ELF-1 (cell line): Measurements from ENCODE around the gene OBP2A.
"Not testable (repeated sequence)": the region's sequence is repeated elsewhere in the genome, so short reads cannot be mapped to it uniquely, and the experiment has no call there.

ENCODE experiments used
- DNase-seq: peaks from one replicate; pipeline ENCODE4 v3.0.0-alpha.2; 2016; ENCODE audit warnings: low read depth, low spot score

The OBP2A gene

DNA sequence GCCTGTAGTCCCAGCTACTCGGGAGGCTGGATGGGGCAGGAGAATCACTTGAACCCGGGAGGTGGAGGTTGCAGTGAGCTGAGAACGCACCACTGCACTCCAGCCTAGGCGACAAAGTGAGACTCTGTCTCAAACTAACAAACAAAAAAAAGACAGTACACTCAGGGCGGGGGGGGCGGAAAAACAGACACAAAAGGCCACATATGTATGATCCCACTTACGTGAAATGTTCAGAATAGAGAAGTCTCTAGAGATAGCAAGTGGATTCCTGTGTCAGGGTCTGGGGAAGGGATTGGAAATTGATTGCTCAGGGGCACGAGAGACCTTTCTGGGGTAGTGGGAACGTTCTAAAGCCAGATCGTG, 33.7 kb upstream of the OBP2A start:
- DNase-seq, result no peak

DNA sequence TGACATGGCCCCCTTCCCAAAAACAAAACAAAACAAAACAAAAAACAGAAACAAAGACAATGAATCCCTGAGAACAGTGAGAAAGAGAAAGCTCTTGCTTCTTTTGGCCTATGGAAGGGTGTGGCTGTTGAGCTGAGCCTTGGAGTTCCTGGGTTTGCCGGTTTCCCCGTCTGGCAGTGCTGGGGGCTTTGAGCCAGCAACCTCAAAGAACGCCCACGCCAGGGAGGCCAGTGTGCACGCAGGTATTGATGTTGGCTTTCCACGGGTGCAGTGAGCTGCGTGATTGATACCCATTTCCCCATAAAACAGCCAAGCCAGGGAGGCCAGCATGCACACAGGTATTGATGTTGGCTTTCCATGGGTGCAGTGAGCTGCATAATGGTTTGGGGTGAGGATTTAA, 33.0 kb upstream of the OBP2A start:
- no peak for DNase-seq

GRCh38 chr9:135513351-135513846, 32.5 kb upstream of the OBP2A start:
- no peak for DNase-seq

DNA sequence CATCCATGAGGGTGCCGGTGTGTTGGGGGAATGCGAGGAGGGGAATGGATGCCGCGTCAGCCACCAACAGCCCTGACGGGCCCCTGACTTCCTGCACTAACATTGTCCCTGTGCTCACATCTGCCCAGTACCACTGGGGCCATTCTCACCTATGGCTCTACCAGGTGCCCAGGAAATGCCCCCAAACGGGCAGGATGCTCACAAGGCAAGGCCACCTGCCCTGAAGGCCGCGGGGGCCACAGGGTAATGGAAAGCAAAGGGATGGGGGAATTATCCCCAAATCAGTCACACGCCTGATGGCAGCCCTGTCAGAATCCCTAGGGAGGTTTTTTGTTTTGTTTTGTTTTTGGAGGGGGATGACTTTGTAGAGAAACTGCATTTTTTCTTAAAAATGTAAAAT, 32.0 kb upstream of the OBP2A start:
- not testable (repeated sequence) for DNase-seq

GRCh38 chr9:135514342-135515082, 31.4 kb upstream of the OBP2A start:
- DNase-seq, result no peak

GRCh38 chr9:135515083-135515951, 30.6 kb upstream of the OBP2A start:
- DNase-seq, result no peak

GRCh38 chr9:135516132-135516860, 29.6 kb upstream of the OBP2A start:
- DNase-seq, result no peak

- DNase-seq, result no peak
Measured at GRCh38 chr9:135517407-135517822, 28.5 kb upstream of the OBP2A start.

DNA sequence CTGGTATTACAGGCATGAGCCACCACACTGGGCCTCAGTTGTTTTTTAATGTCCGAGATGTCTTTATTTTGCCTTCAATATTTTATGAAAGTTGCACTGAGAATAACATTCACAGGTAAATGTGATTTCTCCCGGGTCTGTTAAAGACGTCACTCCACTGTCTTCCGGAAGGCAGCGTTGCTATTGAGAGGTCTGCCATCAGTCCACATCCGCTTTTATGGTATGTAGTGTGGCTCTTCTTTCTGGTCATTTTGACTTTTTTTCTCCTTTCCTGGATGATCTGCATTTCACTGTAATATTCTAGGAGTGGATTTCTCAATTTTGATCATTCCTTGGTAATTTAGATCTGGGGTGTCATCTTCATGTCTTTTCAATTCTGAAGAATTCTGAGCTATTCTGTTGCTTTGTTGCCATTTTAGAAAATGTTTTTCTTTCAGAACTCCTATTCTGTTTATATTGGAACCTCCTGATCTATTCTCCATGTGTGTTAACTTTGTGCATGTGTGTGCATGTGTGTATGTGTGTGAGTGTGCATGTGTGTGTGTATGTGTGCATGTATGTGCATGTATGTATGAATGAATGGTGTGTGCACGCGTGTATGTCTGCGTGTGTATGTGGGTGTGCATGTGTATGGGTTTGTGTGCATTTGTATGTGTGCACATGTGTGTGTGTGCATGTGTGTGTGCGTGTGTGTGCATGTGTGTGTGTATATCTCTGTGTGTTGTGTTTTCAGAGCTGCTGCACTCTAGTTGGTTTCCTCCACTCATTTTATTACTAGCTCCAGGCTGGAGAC, 26.6 kb upstream of the OBP2A start:
- DNase-seq, result no peak

DNA sequence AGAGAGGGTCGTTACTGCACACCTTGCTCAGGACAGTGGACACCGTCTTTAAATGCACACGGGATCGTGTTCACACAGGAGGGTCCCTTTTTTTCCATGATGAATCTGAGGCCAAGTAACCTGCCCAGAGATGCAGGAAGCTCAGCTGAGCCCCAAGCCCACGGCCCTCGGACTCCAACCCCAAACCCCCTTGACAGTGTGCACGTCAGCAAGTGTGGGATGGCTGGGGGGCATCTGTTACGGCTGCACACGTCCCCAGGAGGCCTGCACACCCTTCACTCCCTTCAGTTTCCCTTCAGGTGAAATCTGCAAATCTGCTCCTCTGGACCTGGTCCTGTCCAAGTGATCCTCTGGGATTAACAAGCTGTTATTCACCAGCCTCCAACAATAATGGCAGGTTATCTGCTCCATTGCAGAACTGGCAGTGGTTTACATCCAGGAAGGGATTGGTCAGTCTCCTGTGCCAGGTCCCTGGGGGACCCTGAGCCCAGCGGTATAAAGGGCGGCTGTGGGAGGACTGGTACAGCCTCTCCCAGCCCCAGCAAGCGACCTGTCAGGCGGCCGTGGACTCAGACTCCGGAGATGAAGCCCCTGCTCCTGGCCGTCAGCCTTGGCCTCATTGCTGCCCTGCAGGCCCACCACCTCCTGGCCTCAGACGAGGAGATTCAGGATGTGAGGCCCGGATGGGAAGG, 24.9 kb upstream of the OBP2A start, which contains the start of gene LCN1:
Gene LCN1 (plus strand): TSS at position 525 of the 692 bp plus-strand sequence. CDS start 58 bp downstream, at position 583.
- DNase-seq, result no peak

- DNase-seq, result no peak
Measured at GRCh38 chr9:135521608-135522095, 24.3 kb upstream of the OBP2A start.

DNA sequence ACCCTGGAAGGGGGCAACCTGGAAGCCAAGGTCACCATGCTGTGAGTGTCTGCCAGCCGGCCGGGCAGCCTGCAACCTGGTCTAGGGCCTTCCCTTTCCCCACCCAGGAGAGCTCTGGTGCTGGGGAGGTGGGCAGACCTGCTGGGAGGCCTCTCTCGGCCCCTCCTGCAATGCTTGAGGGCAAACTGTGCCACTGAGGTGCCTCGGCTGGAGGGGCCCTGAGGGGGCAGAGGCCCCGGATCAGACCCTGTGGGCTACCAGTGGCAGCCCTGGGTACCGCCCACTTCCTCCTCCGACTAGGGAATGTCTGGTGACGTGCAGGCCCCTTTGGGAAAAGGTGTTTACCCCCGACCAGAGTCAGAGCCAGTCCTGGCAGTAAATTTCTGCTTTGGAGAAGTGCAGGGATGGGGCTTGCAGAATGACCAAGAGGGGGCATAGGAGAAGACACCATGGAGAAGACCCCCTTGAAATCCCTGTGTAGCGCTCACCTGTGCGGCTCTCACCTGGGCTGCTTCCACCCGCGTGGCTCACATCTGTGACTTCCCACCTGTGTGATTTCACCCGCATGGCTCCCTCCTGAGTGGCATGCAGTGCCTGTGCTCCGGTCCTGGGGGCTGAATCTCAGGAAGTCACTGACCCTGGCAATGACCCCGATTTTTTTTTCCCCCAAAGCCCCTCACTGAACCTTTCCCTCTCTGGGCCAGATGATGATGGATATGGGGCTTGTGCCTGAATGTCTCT, 23.6 kb upstream of the OBP2A start:
- no peak for DNase-seq

- DNase-seq, result no peak
Measured at GRCh38 chr9:135522931-135523330, 23.0 kb upstream of the OBP2A start.

DNA sequence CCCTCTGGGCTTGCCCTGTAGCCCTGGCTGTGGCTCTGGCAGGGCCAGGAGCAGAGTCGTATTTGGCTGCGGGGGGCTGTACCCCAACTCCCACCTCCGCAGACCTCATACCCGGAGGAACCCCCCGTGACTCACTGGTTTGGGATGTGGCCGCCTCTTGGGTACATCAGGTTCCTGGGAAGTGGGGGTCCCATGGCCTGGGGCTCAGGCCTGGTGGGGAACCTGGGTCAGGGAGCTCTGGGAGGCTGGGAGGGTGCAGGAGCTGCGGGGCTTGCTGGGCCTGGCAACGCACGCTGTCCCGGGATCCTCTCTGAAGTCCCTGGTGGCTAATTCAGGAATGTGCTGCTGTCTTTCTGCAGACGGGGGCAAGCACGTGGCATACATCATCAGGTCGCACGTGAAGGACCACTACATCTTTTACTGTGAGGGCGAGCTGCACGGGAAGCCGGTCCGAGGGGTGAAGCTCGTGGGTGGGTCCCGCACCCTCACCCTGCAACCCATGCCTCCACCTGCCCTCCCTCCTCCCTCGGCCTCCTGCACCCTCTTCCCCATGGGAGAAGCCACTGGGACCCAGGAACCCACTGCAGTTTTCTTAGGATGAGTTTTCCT, 22.3 kb upstream of the OBP2A start:
- DNase-seq, result peak; percentile 34

DNA sequence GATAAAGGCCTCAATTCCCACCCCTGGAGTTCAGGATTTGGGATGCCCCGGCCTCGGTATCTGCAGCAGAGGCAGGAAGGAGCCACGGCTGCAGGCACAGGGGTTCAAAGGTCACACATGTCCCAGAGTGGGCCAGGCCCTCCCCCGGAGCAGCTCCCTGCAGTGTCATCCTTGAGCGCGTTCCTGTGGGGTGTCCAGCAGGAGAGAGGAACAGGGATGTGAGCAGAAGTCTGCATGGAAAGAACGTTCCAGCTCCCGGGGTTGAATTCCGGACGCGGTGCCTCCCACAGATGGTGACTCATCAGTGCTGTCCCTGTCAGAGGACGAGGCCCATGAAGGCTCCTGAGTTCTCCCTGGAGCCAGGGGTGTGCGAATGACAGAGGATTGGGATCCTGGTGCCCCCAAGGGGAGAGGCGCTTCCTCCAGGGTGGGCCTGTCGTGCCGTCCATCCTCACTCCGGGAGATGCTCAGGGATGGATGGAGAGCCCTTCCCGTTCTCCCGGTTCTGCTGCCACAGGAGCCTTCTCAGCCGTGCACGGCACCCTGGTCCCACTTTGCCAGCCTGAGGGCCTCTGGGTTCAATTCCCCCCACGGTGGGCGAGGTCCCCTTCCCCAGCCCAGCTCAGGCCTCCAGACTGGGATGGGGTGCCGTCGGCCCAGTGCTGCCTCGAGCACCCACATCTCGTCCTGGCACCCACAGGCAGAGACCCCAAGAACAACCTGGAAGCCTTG, 21.6 kb upstream of the OBP2A start:
- DNase-seq, result no peak

DNA sequence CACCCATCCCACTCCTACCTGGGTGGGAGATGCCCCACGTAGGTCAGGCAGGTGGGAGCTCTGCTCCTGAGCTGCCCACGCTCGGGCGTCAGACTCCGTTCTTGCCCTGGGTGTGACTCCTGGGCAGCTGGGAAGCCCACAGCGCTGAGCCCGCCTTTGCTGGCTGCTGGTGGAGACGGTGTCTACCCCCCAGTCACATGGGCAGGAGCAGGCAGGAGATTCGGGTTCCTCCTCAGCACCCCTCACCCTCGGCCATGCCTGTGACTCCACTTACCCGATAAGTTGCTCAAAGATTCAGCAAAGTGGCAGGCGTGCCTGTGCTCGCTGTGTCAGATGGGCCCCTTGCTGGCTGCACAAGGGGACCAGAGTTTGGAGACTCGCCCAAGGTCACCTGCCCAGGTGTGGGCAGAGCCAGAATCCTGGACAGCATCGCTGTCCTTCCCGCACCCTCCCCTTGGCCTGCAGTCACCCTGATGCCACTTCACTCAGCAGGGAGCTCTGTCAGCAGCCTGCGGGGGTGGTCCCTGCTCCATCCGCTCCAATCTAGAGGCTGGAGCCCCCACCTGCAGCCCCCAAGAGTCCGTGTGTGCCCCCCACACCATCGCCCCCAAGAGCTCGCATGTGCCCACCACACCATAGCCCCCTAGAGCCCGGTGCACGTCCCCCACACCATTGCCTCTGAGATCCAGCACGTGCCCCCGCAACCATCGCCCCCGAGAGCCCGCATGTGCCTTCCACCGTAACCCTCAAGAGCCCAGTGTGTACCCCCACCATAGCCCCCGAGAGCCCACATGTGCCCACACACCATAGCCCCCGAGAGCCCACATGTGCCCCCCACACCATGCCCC, 20.5 kb upstream of the OBP2A start:
- DNase-seq, result no peak

GRCh38 chr9:135526089-135526729, 19.7 kb upstream of the OBP2A start:
- no peak for DNase-seq
